UCSD-AML1 (cell line): ENCODE measurements around the gene CCDC167.

ENCODE experiments used
- DNase-seq: peaks from one replicate; lab custom pipeline; 2025; ENCODE audit not compliant: unreplicated experiment; lab: John Stamatoyannopoulos, UW

Gene CCDC167

DNA sequence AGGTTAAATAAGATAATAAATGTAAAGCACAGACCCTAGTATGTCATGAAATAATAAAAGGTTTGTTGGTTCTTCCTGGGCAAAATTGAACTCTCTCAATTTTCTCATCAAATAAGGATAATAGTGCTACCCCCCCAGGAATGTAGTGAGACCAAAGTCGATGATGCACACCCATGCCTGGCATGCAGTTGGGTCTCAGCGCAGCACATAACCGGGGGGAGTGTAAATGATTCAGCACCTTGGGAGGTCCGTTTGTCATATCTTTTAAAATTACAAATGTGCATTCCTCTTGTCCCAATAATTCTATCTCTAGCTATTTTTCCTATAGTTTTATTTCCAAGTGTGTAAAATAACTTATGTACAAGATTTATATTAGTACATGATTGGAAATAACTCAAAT, 31.3 kb upstream of the CCDC167 start:
- DNase-seq = no peak

GRCh38 chr6:37530297-37530696, 30.6 kb upstream of the CCDC167 start:
- no peak for DNase-seq

GRCh38 chr6:37528541-37528940, 28.8 kb upstream of the CCDC167 start:
- no peak for DNase-seq

- DNase-seq = no peak
These were observed 26.0 kb upstream of the CCDC167 start for GRCh38 chr6:37525460-37526357.

DNA sequence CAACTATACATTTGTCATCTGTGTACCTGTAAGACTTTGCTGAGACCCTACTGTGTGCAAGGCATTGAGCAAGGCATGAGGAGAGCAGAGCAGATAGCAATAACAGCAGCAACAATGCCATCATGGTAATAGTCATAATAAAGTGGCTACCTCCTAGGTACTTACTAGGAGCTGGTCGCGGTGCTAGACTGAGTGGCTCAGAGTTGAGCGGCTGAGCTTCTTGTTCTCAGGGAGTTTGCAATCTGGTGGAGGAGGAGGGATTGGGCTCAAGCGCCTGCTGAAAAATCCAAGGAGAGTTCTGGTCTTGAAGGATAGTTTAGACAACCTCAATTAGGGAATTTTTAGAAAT, 25.3 kb upstream of the CCDC167 start:
- no peak for DNase-seq

DNA sequence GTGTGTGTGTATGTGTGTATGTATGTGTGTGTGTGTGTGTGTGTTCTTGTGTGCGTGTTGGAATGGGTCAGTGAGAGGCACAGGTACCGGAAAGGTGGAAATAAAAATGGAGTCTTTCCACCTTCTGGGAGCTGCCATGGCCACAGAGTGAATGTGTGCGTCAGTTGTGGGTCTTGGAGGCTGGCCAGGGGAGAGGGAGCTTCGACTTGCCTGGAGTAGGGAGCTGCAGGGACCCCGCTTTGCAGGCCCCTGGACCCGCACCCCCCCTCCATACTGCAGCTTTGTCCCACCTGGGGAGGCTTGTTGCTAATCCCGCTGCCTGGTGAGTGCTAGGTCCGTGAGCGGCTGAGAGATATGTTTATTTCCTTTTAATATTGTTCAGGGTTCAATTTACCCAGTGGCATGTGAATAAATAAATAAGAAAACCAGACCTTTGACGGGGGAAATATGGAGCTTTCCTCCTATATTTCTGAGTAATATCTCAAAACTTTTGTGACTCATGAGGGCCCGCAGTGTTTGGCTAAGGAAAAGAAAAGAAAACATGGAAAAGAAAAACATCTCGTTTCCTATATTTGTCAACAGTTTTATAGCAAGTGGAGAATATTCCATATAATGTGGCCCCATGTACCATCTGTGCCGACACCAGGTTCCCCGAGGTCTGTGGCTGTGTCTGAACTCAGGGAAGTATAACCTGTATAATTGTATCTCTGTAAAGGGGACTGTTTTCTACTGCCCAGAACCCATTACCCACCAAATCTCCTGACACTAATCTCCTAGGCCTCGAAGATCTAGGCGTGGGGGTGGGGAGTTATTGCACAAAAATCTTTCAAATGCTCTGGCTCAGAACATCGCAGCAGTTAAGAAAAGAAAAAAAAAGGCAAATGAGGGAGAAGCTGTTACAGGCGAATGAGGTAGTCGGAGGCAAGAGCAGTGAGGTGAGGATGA, 24.6 kb upstream of the CCDC167 start:
- DNase-seq = no peak

DNA sequence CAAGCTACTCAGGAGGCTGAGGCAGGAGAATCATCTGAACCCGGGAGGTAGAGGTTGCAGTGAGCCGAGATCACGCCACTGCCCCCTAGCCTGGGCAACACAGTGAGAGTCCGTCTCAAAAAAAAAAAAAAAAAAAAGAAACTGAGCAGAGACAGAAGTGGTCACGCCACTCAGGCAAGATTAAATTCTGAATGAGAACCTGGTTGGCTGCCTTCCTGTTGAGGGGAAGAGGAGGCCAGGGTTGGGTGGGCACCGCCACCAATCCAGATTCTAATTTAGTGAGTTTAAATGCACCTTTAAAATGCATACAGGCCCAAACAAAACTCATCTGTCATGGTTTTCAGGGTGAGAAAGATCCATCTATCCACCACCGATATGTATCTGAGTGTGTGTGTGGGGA, 23.7 kb upstream of the CCDC167 start:
- DNase-seq = no peak

DNA sequence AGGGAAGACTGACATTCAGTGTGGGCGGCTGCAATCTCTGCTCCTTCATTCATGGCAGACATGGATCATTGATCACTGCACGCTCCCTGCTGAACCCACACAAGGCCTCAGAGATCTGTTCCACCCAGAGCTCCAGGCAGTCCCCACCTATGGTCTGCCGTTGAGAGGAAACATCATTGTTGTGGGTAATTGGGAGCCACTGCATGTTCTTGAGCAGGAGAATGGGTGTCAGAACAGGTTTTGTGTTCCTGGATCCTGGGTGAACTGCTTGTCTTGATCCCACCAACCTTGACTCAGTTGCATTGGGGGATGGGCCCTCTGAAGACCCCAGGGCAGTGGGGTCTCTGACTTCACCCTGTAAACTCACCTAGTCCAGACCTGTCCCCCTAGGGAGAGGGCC, 23.1 kb upstream of the CCDC167 start:
- no peak for DNase-seq

GRCh38 chr6:37521674-37522073, 22.0 kb upstream of the CCDC167 start:
- DNase-seq = no peak

GRCh38 chr6:37520926-37521325, 21.2 kb upstream of the CCDC167 start:
- DNase-seq = no peak

- DNase-seq = no peak
These were observed 19.8 kb upstream of the CCDC167 start for GRCh38 chr6:37519461-37519860.

DNA sequence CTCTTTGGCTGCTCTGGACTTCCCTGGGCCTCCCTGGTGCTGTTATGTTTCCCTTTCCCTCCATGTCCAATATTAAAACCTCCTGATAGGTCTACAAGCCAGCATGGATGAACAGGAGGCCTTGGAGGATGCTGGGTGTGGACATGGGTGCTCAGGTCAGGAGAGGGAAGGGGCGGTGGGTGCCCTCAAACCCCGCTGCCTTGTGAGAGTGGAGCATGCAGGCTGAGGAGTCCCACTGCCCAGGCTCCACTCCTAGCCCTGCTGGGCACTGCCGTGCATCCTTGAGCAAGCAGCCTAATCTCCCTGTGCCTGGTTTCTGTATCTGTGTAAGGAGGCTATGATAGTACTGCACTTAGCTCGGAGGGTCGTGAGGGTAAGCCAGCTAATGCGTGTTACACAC, 18.4 kb upstream of the CCDC167 start:
- DNase-seq = no peak

DNA sequence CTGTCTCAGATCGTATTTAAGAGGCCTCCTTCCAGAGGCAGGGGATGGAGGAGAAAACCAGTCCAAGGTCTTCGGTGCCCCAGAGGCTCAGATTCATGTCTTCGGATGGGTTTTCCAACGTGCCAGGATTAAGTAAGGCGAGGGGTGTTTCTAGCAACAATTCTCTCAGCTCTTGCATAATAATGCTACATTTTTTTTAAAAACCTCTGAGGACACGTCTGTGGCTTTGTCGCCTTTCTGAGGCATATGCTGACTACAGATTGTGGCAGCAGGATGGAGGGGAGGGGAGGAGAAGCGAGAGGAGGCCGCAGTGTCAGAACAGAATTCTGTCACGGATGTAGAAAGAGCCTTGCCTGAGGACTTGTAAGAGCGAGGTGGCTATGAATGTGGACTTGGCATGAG, 17.7 kb upstream of the CCDC167 start:
- peak; percentile 65 for DNase-seq

GRCh38 chr6:37516920-37517405, 17.3 kb upstream of the CCDC167 start:
- DNase-seq = no peak

DNA sequence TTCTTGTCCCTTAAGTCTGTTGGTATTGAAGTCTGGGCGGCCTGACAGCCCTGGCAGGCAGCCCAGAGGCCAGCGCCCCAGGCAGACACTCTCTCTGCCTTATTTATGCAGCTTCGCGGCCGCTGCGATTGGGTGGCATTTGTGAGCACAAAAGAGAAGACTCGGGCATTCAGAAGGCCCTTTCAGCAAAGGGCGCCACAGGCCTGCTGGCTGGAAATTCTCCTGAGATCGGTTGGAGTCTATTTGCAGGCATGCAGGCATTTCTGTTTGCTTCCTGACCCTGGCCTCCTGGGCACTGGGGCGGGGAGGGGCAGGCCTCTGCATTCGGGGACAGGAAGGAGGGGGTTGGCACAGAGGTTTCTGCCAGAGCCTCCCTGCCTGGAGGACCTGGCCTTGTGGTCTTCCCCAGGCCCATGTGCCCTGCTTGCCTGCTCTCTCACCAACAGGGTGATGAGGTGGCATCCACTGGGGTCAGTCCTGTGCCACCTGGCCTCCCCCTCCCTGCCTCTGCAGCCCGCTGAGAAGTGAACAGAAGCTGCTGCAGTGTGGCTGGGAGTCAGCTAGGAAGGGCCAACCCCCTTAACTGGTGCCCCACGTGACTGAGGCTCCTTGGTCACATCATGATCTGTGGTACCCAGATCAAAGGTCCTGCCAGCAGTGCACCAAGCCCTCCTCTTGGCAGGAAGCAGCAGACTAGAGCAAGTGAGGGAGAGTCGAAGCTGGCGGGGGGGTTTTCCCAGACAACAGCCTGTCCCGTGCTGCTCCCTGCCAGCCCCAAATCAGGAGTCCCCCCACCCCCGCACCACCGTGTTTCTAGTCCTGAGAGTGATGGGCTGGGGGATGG, 16.6 kb upstream of the CCDC167 start:
- peak; percentile 70 for DNase-seq

GRCh38 chr6:37515712-37516075, 16.0 kb upstream of the CCDC167 start:
- DNase-seq = no peak

- no peak for DNase-seq
These were observed 15.1 kb upstream of the CCDC167 start for GRCh38 chr6:37514837-37515236.

DNA sequence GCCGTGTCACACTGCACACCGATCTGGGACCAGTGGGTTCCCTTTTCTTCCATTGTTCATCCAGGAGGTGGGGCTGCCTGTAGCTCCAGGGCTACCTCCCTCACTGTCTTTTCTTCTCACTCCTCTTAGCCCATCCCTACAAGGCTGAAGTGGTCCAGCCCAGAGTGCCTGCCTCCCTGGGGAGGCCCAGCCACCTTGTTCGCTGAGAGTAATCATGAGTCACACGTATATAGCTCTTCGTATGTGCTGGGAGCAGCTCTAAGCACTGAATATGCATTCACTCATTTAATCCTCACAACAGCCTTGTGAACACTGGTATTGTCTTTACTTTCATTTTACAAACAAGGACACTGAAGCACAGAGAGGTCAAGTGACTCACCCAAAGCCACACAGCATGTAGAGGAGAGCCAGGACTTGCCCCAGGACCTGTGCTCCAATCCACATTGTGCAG, 14.7 kb upstream of the CCDC167 start:
- no peak for DNase-seq

DNA sequence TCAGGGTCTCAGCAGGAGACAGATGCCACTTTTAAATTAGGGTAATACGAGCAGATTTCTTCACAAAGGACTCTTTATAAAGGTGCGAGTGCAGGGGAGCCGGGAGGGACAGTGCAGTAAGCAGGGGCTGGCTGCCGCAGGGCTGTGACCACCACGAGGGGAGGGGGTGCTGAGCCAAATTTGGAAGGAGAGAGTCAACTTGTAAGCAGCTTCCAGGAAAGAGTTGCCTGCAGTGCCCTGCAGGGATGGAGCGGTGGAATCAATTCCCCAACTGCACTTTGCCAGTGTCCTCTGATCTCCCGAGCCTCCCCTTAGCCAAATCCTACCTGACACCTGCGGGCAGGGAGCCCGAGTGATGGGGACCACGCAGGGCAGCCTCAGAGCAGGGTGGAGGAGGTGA, 13.9 kb upstream of the CCDC167 start:
- no peak for DNase-seq

GRCh38 chr6:37513155-37513554, 13.5 kb upstream of the CCDC167 start:
- no peak for DNase-seq
